Measurements from ENCODE around the gene PPM1H. TPM values are rescaled to one million over a fixed set of nuclear protein-coding genes. Genes with fewer than 3 reads are reported as not detected.

Gene PPM1H
- polyA plus RNA-seq, 4 donors = 27.7 to 31.9 (median 30.4) TPM

- DNase-seq (ENCODE audit: low read depth in 4 of 4, low spot score in 3 of 4) = no peak
Observed at GRCh38 chr12:62629971-62630739, 304.8 kb downstream of the PPM1H start.

DNA sequence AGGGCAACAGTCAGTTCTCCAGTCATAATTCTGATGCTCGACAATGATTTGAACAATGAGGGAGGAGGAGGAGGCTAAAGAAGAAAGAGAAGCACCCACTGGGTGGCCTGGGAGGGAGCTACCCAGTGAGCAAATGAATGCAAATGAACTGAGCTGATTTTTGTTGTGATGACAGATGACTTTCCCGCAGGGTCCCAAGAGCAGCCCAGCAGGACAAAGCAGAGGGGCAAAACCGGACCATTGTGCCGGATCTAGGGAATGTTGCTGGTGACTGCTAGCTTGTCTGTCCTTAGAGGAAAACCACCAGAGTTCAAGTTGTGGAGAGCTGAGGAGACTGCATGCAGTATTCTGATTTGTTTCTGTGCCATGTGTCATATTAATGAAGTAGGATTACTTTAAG lies 305.5 kb downstream of the PPM1H start:
- DNase-seq (ENCODE audit: low read depth in 4 of 4, low spot score in 3 of 4) = no peak

GRCh38 chr12:62627181-62627580 lies 307.8 kb downstream of the PPM1H start:
- DNase-seq (ENCODE audit: low read depth in 4 of 4, low spot score in 3 of 4) = no peak

DNA sequence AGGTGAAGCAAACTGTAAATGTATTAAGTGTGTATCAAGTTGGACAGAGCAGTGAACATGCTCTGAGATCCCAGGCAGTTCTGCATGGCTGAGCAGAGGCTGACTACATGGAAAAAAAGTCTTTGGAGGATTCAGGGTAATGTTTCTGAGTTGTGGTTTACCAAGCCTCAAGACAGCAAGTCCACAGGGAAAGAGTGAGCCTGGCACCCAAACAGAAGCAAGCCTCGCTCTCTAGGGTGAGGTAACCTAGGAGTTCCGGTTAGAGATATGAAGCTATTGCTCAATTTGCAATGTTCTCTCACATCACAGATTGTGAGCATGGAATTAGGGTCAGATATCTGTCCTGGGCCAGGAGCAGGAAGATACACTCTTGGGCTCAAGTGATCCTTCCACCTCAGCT lies 309.7 kb downstream of the PPM1H start:
- DNase-seq (ENCODE audit: low read depth in 4 of 4, low spot score in 3 of 4) = no peak

- no peak for DNase-seq (ENCODE audit: low read depth in 4 of 4, low spot score in 3 of 4)
Observed at GRCh38 chr12:62622177-62622576, 312.8 kb downstream of the PPM1H start.

GRCh38 chr12:62621101-62621638 lies 313.8 kb downstream of the PPM1H start:
- no peak for DNase-seq (ENCODE audit: low read depth in 4 of 4, low spot score in 3 of 4)

DNA sequence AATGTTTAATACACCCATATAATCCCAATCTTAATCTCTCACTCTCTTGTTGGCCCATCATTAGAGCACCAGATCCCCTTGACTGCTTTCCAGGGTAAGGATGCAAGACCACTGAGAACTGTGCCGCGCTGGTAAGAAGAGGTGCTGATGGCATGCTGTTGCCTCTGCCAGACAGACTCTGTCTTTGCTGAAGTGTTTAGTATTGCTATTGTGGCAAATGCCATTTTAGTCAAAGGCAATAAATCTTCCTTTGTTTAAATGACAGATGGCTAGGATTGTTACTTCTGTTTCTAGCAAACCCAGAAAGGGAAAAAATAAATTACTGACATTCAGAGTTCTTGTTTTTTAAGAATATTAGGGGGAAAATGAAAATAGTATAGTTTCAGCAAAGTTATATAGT lies 316.0 kb downstream of the PPM1H start:
- DNase-seq (ENCODE audit: low read depth in 4 of 4, low spot score in 3 of 4) = no peak

- no peak for DNase-seq (ENCODE audit: low read depth in 4 of 4, low spot score in 3 of 4)
Observed at GRCh38 chr12:62618319-62618718, 316.6 kb downstream of the PPM1H start.

DNA sequence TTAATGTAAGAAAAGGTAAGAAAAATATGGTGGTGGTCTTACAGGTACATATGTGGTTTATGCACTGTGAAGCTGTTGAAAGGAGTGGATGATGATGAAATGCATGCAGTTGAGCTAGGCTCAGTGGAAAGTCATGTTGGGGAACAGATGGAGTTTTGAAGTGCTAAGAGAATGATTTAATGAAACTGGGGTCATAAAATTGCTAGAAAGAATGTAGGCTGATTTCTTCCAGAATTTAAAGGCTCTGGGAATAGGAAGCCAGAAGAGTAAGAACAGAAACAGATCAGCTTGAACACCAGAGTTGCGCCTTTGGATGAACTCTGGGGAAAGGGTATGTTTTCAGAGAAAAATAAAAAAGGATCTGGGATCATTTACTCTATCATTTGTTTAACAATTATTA lies 321.9 kb downstream of the PPM1H start:
- DNase-seq (ENCODE audit: low read depth in 4 of 4, low spot score in 3 of 4) = no peak

- DNase-seq (ENCODE audit: low read depth in 4 of 4, low spot score in 3 of 4) = no peak
Observed at GRCh38 chr12:62606654-62607053, 328.3 kb downstream of the PPM1H start.

DNA sequence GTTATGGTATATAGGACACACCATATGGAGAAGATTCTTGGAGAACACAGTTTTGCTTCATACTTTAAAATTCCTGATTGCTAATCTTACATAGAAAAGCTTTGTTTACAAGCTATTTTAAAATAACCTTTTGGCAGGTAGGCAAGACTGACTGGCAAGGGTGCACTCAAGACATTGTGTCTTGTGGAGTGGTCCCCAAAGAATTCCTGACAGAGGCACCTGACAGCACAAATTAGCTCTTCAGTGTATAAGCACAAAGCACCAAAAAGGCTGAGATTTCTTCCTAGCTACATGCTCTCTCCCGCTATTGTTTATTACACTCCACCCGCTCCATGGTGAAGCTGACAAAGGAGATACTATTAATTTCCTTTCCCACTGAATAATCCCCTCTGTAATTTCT lies 329.0 kb downstream of the PPM1H start:
- no peak for DNase-seq (ENCODE audit: low read depth in 4 of 4, low spot score in 3 of 4)

GRCh38 chr12:62604871-62605270 lies 330.1 kb downstream of the PPM1H start:
- DNase-seq (ENCODE audit: low read depth in 4 of 4, low spot score in 3 of 4) = no peak

- DNase-seq (ENCODE audit: low read depth in 4 of 4, low spot score in 3 of 4) = no peak
Observed at GRCh38 chr12:62604373-62604772, 330.6 kb downstream of the PPM1H start.

- DNase-seq (ENCODE audit: low read depth in 4 of 4, low spot score in 3 of 4) = no peak
Observed at GRCh38 chr12:62603811-62604098, 331.2 kb downstream of the PPM1H start.

DNA sequence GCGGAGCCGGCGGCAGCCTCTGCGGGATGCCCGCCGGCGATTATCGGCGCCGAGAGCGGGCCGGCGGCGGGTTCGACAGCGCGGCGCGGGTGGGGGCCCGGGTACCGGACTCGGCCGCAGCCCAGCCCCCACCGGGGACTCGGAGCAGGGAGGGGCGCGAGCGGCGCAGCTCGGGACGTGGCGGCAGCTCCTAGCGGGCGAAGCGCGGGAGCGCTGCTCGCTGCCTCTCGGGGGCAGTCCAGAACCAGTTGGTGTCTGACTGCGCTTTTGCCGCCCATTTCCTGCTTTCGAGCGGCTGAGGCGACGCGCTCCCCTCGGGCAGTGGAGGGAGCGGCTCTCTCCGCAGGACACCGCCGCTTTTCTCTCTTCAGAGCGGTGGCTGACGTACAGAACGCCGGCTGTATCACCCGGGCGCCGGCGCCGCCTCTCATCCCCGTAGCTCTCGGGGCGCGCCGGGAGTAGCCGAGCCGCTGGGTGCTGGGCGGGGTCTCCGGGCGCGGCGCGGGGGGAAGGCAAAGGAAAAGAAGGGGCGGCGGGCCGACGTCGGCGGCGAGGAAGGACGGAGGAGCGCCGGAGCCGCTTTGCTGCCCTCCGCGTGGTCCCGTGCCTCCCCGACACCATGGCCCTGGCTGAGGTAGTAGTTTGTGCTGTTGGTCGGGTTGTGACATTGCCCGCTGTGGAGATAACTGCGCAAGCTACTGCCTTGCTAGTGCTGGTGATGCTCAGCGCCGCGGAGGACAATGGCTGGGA lies 331.7 kb downstream of the PPM1H start:
- peak; percentile 76 to 84 (median 82) for DNase-seq (ENCODE audit: low read depth in 4 of 4, low spot score in 3 of 4)

- peak; percentile 75 to 87 (median 80) for DNase-seq (ENCODE audit: low read depth in 4 of 4, low spot score in 3 of 4)
Observed at GRCh38 chr12:62602255-62603060, 332.5 kb downstream of the PPM1H start.

DNA sequence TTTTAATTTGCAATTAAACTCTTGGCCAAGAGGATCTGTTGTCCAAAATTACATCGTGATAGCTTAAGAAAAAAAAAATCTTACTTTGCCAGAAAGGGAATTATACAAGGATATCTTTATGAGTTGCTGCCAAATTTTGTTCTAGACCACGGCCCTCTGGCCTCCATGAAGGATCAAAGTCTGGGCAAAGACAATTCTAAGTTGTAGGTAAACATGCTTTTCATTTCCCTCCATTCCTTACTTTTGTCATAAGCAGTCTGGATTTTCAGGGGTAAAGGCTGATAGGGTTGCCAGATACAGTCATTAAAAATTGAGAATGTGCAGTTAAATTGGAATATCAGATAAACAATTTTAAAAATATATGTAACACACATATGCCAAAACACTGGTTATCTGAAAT lies 333.2 kb downstream of the PPM1H start:
- no peak for DNase-seq (ENCODE audit: low read depth in 4 of 4, low spot score in 3 of 4)

GRCh38 chr12:62599854-62600437 lies 335.0 kb downstream of the PPM1H start:
- DNase-seq (ENCODE audit: low read depth in 4 of 4, low spot score in 3 of 4) = no peak

GRCh38 chr12:62598846-62599245 lies 336.1 kb downstream of the PPM1H start:
- no peak for DNase-seq (ENCODE audit: low read depth in 4 of 4, low spot score in 3 of 4)

DNA sequence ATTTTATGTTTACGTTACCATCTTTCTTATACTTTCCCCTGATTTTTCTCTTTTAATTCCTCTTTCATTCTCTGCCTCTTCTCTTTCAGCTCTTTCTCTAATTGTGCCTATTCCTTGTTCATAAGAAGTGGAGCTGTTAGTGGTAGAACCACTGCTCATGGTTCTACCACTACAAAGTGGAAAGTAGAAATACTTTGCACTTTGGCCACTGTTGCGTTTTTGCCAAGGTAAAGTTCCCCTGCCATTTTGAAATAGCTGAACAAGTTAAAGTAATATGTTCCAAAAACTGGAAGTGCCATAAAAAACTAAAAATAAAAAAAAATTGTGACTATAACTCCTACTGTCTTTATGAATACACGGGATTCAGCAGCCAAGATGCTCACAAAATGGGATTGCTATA lies 337.7 kb downstream of the PPM1H start:
- DNase-seq (ENCODE audit: low read depth in 4 of 4, low spot score in 3 of 4) = no peak
